Measurements from ENCODE around the gene FAM83B.

DNA sequence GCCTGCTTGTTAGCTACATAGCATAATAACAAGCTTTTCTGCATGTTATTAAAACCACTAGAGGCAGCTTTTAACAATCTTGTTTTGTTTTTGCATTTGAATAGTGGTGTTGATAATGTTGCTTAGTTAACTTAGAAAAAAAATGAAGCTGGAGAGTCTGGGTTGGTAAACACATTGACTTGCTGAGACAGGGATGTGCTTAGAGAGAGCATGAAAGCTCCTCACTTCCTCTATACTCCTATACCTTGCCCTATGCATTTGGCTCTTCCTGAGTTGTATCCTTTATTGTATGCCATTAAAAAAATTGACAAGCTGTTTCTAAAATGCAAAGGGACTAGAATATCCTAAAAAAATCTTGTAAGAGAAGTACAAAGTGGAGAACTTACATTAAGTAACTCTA is 13.6 kb downstream of the FAM83B start:
- TF ChIP-seq POLR2AphosphoS5 (IDR thresholded peaks at IDR 0.05; ENCODE audit: borderline replicate concordance, low read depth, low read length), result no peak
- no peak for TF ChIP-seq EZH2 (IDR thresholded peaks at IDR 0.05)
- TF ChIP-seq FOXP2 (optimal IDR thresholded peaks at IDR 0.05; ENCODE audit: control extremely low read depth, extremely low read length, insufficient read depth), result no peak

All from SK-N-MC (cell line).